Astrocyte (in vitro differentiated cells and primary cell): ENCODE measurements around the gene OR2B2. TPM values are rescaled to one million over a fixed set of nuclear protein-coding genes. Genes with fewer than 3 reads are reported as not detected.

Experiments
- DNase-seq: peaks from one replicate; pipeline ENCODE4 v3.0.0-alpha.2; 2010; ENCODE audit warnings: low read depth
- FAIRE-seq: peaks from 2 replicates; lab custom pipeline; 2011; peaks lifted over from hg19 to GRCh38; lab: Jason Lieb, UNC
- H2AFZ ChIP-seq: 2 replicates; pipeline ENCODE4 v1.6.0; 2012; ENCODE audit warnings: low read depth, low read length, inconsistent platforms
- H3K27ac ChIP-seq: 2 replicates; pipeline ENCODE4 v1.5.1; 2011; ENCODE audit warnings: low read depth, low read length, inconsistent platforms
- H3K27me3 ChIP-seq: 2 replicates; pipeline ENCODE4 v1.6.0; 2011; ENCODE audit warnings: low read length, inconsistent platforms; ENCODE audit not compliant: insufficient read depth
- H3K36me3 ChIP-seq: 2 replicates; pipeline ENCODE4 v1.5.1; 2011; ENCODE audit warnings: low read length, inconsistent platforms; ENCODE audit not compliant: insufficient read depth
- H3K4me1 ChIP-seq: 2 replicates; pipeline ENCODE4 v1.5.1; 2011; ENCODE audit warnings: low read length, inconsistent platforms; ENCODE audit not compliant: insufficient read depth
- H3K4me2 ChIP-seq: 2 replicates; pipeline ENCODE4 v1.6.0; 2012; ENCODE audit warnings: low read length, inconsistent platforms
- H3K4me3 ChIP-seq: 2 replicates; pipeline ENCODE4 v1.5.1; 2011; ENCODE audit warnings: low read depth, mild to moderate bottlenecking, low read length, inconsistent platforms; ENCODE audit not compliant: insufficient read depth
- H3K79me2 ChIP-seq: 2 replicates; pipeline ENCODE4 v1.6.0; 2012; ENCODE audit warnings: mild to moderate bottlenecking, low read length, inconsistent platforms; ENCODE audit not compliant: insufficient read depth
- H3K9ac ChIP-seq: 2 replicates; pipeline ENCODE4 v1.6.0; 2012; ENCODE audit warnings: mild to moderate bottlenecking, low read length, inconsistent platforms
- H3K9me3 ChIP-seq: 2 replicates; pipeline ENCODE4 v1.5.1; 2012; ENCODE audit warnings: low read depth, mild to moderate bottlenecking, low read length, inconsistent platforms; ENCODE audit not compliant: insufficient read depth
- H4K20me1 ChIP-seq: 2 replicates; pipeline ENCODE4 v1.6.0; 2012; ENCODE audit warnings: low read length, inconsistent platforms; ENCODE audit not compliant: insufficient read depth
- H3K27ac Mint-ChIP-seq: one replicate; pipeline ENCODE4 v1.8.0; 2021; ENCODE audit warnings: mild to moderate bottlenecking, mixed read lengths; ENCODE audit not compliant: unreplicated experiment
- H3K27me3 Mint-ChIP-seq: one replicate; pipeline ENCODE4 v1.8.0; 2021; ENCODE audit warnings: low read depth, mixed read lengths; ENCODE audit not compliant: unreplicated experiment
- H3K36me3 Mint-ChIP-seq: one replicate; pipeline ENCODE4 v1.8.0; 2021; ENCODE audit warnings: low read depth, mixed read lengths; ENCODE audit not compliant: unreplicated experiment
- H3K4me1 Mint-ChIP-seq: one replicate; pipeline ENCODE4 v1.8.0; 2021; ENCODE audit warnings: low read depth, mixed read lengths; ENCODE audit not compliant: unreplicated experiment
- H3K4me3 Mint-ChIP-seq: one replicate; pipeline ENCODE4 v1.8.0; 2021; ENCODE audit warnings: mild to moderate bottlenecking, moderate library complexity, mixed read lengths; ENCODE audit not compliant: unreplicated experiment
- H3K9me3 Mint-ChIP-seq: one replicate; pipeline ENCODE4 v1.8.0; 2021; ENCODE audit warnings: mild to moderate bottlenecking, mixed read lengths; ENCODE audit not compliant: unreplicated experiment
- EZH2 ChIP-seq: IDR thresholded peaks from 2 replicates; pipeline ENCODE4 v1.6.1; 2012; ENCODE audit warnings: mild to moderate bottlenecking, low read length, inconsistent platforms; ENCODE audit not compliant: insufficient read depth
- total RNA-seq: library from RNA; stranded (reverse); gene quantifications from 2 replicates; pipeline ENCODE4 v1.2.1, GENCODE V29; 2021
- TF ChIP-seq, protein P1 (sequence below): IDR thresholded peaks from 2 replicates; pipeline ENCODE4 v1.5.1; 2011; ENCODE audit warnings: low read depth, mild to moderate bottlenecking, inconsistent platforms, low read length, moderate library complexity; ENCODE audit not compliant: insufficient read depth

The OR2B2 gene
- total RNA-seq, 1 donor from 2014 or later = not detected

DNA sequence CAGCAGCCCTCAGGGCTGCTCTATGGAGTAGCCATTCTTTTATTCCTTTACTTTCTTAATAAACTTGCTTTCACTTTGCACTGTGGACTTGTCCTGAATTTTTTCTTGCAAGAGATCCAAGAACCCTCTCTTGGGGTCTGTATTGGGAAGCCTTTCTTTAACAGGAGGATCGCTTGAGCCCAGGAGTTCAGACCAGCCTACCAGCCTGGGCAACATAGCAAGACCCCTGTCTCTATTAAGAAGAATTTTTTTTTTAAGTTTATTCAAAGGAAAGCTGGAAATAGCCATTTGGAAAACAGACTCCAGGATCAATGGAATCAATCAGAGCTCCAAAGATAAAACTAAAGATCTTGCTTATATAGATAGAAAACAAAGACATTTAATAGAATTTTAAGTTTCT lies 29.1 kb downstream of the OR2B2 start:
- Histone ChIP-seq H3K9me3 (no peaks in the 10 kb centered on the region), H3K27ac (no peak overlapping the region)
- no peak for TF ChIP-seq EZH2
- TF ChIP-seq, protein P1, sequence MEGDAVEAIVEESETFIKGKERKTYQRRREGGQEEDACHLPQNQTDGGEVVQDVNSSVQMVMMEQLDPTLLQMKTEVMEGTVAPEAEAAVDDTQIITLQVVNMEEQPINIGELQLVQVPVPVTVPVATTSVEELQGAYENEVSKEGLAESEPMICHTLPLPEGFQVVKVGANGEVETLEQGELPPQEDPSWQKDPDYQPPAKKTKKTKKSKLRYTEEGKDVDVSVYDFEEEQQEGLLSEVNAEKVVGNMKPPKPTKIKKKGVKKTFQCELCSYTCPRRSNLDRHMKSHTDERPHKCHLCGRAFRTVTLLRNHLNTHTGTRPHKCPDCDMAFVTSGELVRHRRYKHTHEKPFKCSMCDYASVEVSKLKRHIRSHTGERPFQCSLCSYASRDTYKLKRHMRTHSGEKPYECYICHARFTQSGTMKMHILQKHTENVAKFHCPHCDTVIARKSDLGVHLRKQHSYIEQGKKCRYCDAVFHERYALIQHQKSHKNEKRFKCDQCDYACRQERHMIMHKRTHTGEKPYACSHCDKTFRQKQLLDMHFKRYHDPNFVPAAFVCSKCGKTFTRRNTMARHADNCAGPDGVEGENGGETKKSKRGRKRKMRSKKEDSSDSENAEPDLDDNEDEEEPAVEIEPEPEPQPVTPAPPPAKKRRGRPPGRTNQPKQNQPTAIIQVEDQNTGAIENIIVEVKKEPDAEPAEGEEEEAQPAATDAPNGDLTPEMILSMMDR = no peak

DNA sequence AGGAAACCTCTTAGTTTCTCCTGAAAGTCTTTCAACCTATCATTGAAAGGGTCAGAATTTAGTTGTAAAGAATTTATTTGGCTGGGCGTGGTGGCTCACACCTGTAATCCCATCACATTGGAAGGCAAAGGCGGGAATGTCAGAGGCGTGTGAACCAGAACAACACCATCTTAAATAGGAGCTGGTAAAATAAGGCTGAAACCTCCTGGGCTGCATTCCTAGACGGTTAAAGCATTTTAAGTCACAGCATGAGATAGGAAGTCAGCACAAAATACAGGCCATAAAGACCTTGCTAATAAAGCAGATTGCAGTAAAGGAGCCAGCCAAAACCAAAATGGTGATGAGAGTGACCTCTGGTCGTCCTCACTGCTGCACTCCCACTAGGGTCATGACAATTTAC lies 29.6 kb downstream of the OR2B2 start:
- TF ChIP-seq EZH2 = no peak
- TF ChIP-seq, protein P1 = no peak
- no peak for FAIRE-seq
- H3K4me3 Mint-ChIP-seq = no peak overlapping the region

More for the DNA sequence above, 29.1 kb downstream of the OR2B2 start:
- Histone ChIP-seq H3K4me2 (no peak overlapping the region), H3K4me1 (peaks cover 3% of the 10 kb centered on the region), H3K79me2 (no peaks in the 10 kb centered on the region), H3K4me3 (no peak overlapping the region), H3K36me3 (no peaks in the 10 kb centered on the region), H4K20me1 (no peaks in the 10 kb centered on the region), H3K27me3 (no peaks in the 10 kb centered on the region), H3K9ac (no peak overlapping the region), H2AFZ (no peak overlapping the region)
- peaks cover 5% of the 10 kb centered on the region for H3K27me3 Mint-ChIP-seq
- H3K4me1 Mint-ChIP-seq = peaks cover 3% of the 10 kb centered on the region
- DNase-seq = no peak
- no peaks in the 10 kb centered on the region for H3K36me3 Mint-ChIP-seq
- H3K9me3 Mint-ChIP-seq = no peaks in the 10 kb centered on the region
- FAIRE-seq = no peak
- H3K4me3 Mint-ChIP-seq = no peak overlapping the region
- peak overlapping the region; percentile 23 for H3K27ac Mint-ChIP-seq

DNA sequence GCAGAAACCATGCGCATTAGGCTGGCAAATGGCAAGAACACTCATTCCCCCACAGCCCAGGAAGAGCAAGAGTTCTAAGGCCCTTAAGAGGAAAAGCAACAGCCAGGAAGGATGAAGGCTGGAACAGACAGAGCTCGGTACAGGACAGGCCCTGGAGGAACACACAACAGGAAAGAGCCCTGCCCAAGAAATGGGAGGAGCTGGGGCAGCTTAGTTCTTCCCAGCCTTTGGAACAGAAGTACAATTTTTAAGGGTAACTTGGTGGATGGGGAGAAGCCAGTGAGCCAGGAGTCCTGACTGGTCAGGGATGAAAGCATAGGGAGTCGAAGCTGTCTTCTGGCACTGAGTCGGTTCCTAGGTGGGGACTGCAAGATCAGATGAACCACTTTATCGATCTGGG lies 32.4 kb downstream of the OR2B2 start:
- H3K4me1 ChIP-seq = peaks cover 3% of the 10 kb centered on the region
- H3K36me3 ChIP-seq = no peaks in the 10 kb centered on the region
- TF ChIP-seq, protein P1 = no peak
- TF ChIP-seq EZH2 = no peak
- Mint-ChIP-seq H3K27ac (no peak overlapping the region), H3K4me3 (no peak overlapping the region), H3K27me3 (peaks cover 5% of the 10 kb centered on the region), H3K36me3 (no peaks in the 10 kb centered on the region), H3K9me3 (no peaks in the 10 kb centered on the region), H3K4me1 (peaks cover 3% of the 10 kb centered on the region)
- H3K4me2 ChIP-seq = no peak overlapping the region
- no peak overlapping the region for H2AFZ ChIP-seq
- no peaks in the 10 kb centered on the region for H4K20me1 ChIP-seq
- no peaks in the 10 kb centered on the region for H3K9me3 ChIP-seq
- no peak overlapping the region for H3K4me3 ChIP-seq
- no peak overlapping the region for H3K27ac ChIP-seq
- DNase-seq = no peak
- H3K27me3 ChIP-seq = no peaks in the 10 kb centered on the region
- no peak overlapping the region for H3K9ac ChIP-seq
- FAIRE-seq = no peak
- H3K79me2 ChIP-seq = no peaks in the 10 kb centered on the region

More for the DNA sequence above, 29.6 kb downstream of the OR2B2 start:
- Histone ChIP-seq H3K4me3 (no peak overlapping the region), H3K79me2 (no peaks in the 10 kb centered on the region), H3K9ac (no peak overlapping the region), H3K27ac (no peak overlapping the region), H2AFZ (no peak overlapping the region), H3K4me2 (no peak overlapping the region), H3K4me1 (peaks cover 3% of the 10 kb centered on the region), H3K9me3 (no peaks in the 10 kb centered on the region), H3K36me3 (no peaks in the 10 kb centered on the region), H3K27me3 (no peaks in the 10 kb centered on the region), H4K20me1 (no peaks in the 10 kb centered on the region)
- H3K36me3 Mint-ChIP-seq = no peaks in the 10 kb centered on the region
- H3K27ac Mint-ChIP-seq = peak overlapping the region; percentile 23
- H3K4me1 Mint-ChIP-seq = peaks cover 3% of the 10 kb centered on the region
- H3K27me3 Mint-ChIP-seq = peaks cover 5% of the 10 kb centered on the region
- no peaks in the 10 kb centered on the region for H3K9me3 Mint-ChIP-seq
- no peak for DNase-seq
